HG03025 (cell line): ENCODE results near the gene TPSB2.
"Not testable (repeated sequence)": the region's sequence is repeated elsewhere in the genome, so short reads cannot be mapped to it uniquely, and the experiment has no call there.

Experiments used
- ATAC-seq: cut with Tn5 transposase; IDR thresholded peaks from one replicate; pipeline ENCODE4 v1.9.1; 2021; ENCODE audit warnings: mild to moderate bottlenecking, moderate library complexity; ENCODE audit not compliant: unreplicated experiment, low FRiP score

TPSB2 gene

GRCh38 chr16:1189455-1189854 is 40.5 kb downstream of the TPSB2 start:
- no peak for ATAC-seq

- no peak for ATAC-seq
These were observed 41.4 kb downstream of the TPSB2 start for GRCh38 chr16:1188432-1189189.

- not testable (repeated sequence) for ATAC-seq
These were observed 44.4 kb downstream of the TPSB2 start for GRCh38 chr16:1185460-1186207.

- no peak for ATAC-seq
These were observed 45.0 kb downstream of the TPSB2 start for GRCh38 chr16:1184980-1185379.

DNA sequence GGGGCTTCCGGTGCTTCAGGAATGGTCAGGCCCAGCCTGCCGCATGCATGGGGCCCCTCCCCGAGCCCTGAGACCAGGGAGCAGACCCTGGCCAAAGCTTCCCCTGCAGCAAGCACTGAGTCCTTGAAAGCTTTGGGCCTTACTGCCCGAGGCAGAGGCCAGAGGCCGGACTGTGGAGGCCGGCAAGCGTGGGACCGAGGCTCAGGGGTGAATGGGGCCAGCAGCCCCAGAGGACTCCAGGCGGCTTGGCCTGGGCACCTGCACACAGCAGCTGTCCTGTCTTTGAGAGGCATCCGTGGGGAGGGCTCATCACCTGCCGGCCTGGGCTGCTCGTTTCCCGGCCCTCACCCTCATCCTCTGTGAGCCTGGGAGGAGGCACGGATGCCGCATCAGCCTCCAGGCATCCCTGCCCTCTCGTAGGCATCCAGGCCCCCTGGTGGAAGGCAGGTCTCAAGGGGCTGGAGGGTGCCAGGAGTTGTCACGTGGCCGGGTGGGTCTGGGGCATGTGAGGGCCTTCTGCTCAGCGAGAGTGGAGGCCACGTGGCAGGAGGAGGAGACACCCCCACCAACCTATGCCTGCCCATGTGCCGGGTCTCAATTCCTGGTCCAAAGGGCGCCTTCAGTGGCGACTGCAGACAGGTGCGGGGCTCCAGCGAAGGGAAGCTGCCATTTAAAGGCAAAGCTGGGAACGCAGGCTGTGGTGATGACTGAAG is 45.7 kb downstream of the TPSB2 start:
- no peak for ATAC-seq

GRCh38 chr16:1182950-1183907 is 46.8 kb downstream of the TPSB2 start:
- ATAC-seq: no peak

DNA sequence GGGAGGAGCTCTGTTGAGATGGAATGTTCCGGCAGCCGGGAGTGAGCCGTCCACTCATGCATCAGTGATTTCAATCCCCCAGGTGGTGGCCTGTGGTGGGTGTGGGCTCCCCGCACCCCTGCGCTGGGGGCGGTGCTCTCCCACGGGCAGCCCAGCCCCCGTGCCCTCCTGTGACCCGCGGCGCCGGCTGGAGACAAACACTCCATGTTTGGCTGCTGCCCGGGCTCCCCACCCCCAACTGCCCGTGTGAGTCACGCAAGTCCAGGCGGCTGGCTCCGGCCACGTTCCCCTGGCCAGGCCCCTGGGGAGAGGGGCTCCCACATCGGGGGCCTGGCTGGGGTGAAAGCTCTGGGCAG is 47.7 kb downstream of the TPSB2 start:
- ATAC-seq: no peak

- ATAC-seq: no peak
These were observed 48.3 kb downstream of the TPSB2 start for GRCh38 chr16:1181404-1182315.

DNA sequence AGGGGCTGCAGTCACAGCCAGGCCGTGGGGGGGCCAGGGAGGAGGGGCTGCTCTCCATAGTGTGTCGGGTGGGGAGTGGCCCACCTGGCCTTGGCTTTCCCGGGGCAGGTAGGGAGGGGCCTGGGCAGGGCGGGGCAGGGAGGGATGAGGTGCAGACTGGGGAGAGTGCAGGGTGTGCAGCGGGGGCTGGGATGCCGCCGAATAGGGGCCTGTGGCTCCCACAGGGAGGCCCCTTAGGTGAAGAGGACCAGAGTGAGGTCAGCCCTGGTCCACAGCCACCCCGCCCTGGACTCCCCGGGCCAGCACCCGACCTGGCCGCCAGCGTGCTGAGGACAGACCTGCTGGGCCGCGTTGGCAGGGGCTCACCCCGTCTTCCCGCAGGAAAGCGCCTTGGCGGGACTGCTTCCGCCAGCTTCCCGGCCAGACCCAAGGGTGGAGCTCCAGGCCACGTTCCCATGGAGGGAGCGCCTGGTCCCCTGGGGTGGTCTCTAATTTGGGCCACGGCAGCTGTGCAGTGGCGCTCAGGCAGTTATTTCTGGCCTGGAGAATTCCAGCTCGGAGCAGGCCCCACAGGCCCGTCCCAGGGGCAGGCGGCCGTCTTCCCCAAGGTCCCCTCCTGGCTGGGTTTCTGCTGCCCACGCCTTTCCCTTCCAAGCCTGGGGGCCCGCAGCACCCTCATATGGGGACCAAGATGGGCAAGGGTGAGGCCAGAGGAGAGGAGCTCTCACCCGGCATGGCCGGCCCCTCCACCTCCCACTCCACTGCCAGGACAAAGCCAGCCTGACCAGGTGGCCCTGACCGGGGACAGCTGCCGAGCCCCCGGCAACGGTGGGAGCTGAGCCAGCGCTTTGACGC is 49.2 kb downstream of the TPSB2 start:
- no peak for ATAC-seq
